CD4-positive, CD25-positive, alpha-beta regulatory T cell (primary cell): ENCODE measurements around the gene STX11. TPM values are rescaled to one million over a fixed set of nuclear protein-coding genes. Genes with fewer than 3 reads are reported as not detected.

Experiments
- ATAC-seq, 2 donors: fragments of 150-1000 bp; cut with Tn5 transposase; one replicate each; pipeline ENCODE4 v1.10.0; 2021; ENCODE audit warnings: low read depth in 2 of 2, moderate number of reproducible peaks in 2 of 2, moderate library complexity in 1 of 2
- DNase-seq, 3 donors: peaks; one replicate each; pipeline versions ENCODE4 v3.0.0 to v3.0.0-alpha.2; 2012 to 2022; ENCODE audit warnings: mixed read lengths in 1 of 3
- H3K27ac ChIP-seq: one replicate; pipeline ENCODE4 v1.7.0; 2013; ENCODE audit warnings: mild to moderate bottlenecking, low read length; ENCODE audit not compliant: insufficient read depth, poor library complexity, severe bottlenecking
- H3K27me3 ChIP-seq: one replicate; pipeline ENCODE4 v1.7.0; 2013; ENCODE audit warnings: low read length; ENCODE audit not compliant: control insufficient read depth, insufficient read depth
- H3K36me3 ChIP-seq: one replicate; pipeline ENCODE4 v1.7.0; 2013; ENCODE audit warnings: mild to moderate bottlenecking, low read length, moderate library complexity; ENCODE audit not compliant: control insufficient read depth, insufficient read depth
- H3K4me1 ChIP-seq: 2 replicates; pipeline ENCODE4 v1.7.0; 2013; ENCODE audit warnings: mild to moderate bottlenecking, low read length; ENCODE audit not compliant: insufficient read depth, control insufficient read depth, poor library complexity, severe bottlenecking
- H3K4me3 ChIP-seq: one replicate; pipeline ENCODE4 v1.7.0; 2013; ENCODE audit warnings: low read depth, mild to moderate bottlenecking, low read length, moderate library complexity
- H3K9me3 ChIP-seq, 2 experiments: 1 replicate in 1 of 2; 2 replicates in 1 of 2; pipeline ENCODE4 v1.7.0; 2013; ENCODE audit warnings: low read length in 2 of 2, mild to moderate bottlenecking in 1 of 2, moderate library complexity in 1 of 2; ENCODE audit not compliant: control insufficient read depth in 2 of 2
- H3K27ac Mint-ChIP-seq, 3 donors: one replicate each; pipeline ENCODE4 v1.8.0; 2020 to 2022; ENCODE audit warnings: mild to moderate bottlenecking in 3 of 3, mixed read lengths in 3 of 3, moderate library complexity in 2 of 3
- H3K27me3 Mint-ChIP-seq: one replicate; pipeline ENCODE4 v1.8.0; 2022; ENCODE audit warnings: mild to moderate bottlenecking, mixed read lengths
- H3K36me3 Mint-ChIP-seq: one replicate; pipeline ENCODE4 v1.8.0; 2020; ENCODE audit warnings: mixed read lengths
- H3K4me1 Mint-ChIP-seq, 4 donors: one replicate each; pipeline ENCODE4 v1.8.0; 2020 to 2022; ENCODE audit warnings: mixed read lengths in 4 of 4, mild to moderate bottlenecking in 1 of 4
- H3K4me3 Mint-ChIP-seq, 4 donors: one replicate each; pipeline ENCODE4 v1.8.0; 2020 to 2022; ENCODE audit warnings: mild to moderate bottlenecking in 4 of 4, mixed read lengths in 4 of 4, moderate library complexity in 3 of 4
- H3K9me3 Mint-ChIP-seq, 7 donors: one replicate each; pipeline ENCODE4 v1.8.0; 2020 to 2022; ENCODE audit warnings: mixed read lengths in 7 of 7, mild to moderate bottlenecking in 3 of 7, moderate library complexity in 2 of 7
- polyA plus RNA-seq, 4 donors: library from polyadenylated mRNA; unstranded; fragments of 300-500 nt; fragmentation: Illumina TruSeq; gene quantifications; one replicate each; pipeline ENCODE4 v1.2.3, GENCODE V29; 2021
- total RNA-seq: library from RNA; stranded (reverse); gene quantifications from one replicate; pipeline ENCODE4 v1.2.3, GENCODE V29; 2022

STX11 gene
- total and polyA plus RNA-seq, 5 donors from 2014 or later = 18.2 to 30.1 (median 24.9) TPM

- H3K36me3 ChIP-seq = peaks cover 13% of the 10 kb centered on the region
- no peak overlapping the region for H3K4me3 ChIP-seq
- peaks cover 30 to 44% (median 34%) of the 10 kb centered on the region in 4 donors for H3K4me1 Mint-ChIP-seq
- H3K4me3 Mint-ChIP-seq = no peak overlapping the region
- peaks cover 22% of the 10 kb centered on the region for H3K4me1 ChIP-seq
- no peaks in the 10 kb centered on the region for H3K27me3 Mint-ChIP-seq
- DNase-seq = no peak
- no peaks in the 10 kb centered on the region for H3K9me3 Mint-ChIP-seq
- no peak overlapping the region for H3K27ac ChIP-seq
- H3K36me3 Mint-ChIP-seq = peaks cover 29% of the 10 kb centered on the region
- H3K27ac Mint-ChIP-seq = peak overlapping the region in 1 of 3 donors; percentile 12
- ATAC-seq = no peak
- H3K27me3 ChIP-seq = no peaks in the 10 kb centered on the region
- no peaks in the 10 kb centered on the region for H3K9me3 ChIP-seq
Measured at GRCh38 chr6:144159742-144160141, 9.4 kb downstream of the STX11 start.

- peaks cover 15% of the 10 kb centered on the region for H3K4me1 ChIP-seq
- no peak for ATAC-seq
Measured at GRCh38 chr6:144160431-144161005, 10.2 kb downstream of the STX11 start.

GRCh38 chr6:144161975-144162374 is 11.7 kb downstream of the STX11 start:
- H3K4me3 Mint-ChIP-seq = no peak overlapping the region
- Histone ChIP-seq H3K36me3 (peaks cover 13% of the 10 kb centered on the region), H3K4me1 (peaks cover 1% of the 10 kb centered on the region), H3K4me3 (no peak overlapping the region), H3K9me3 (no peaks in the 10 kb centered on the region), H3K27ac (no peak overlapping the region), H3K27me3 (no peaks in the 10 kb centered on the region)
- no peak for ATAC-seq
- no peaks in the 10 kb centered on the region for H3K27me3 Mint-ChIP-seq
- peaks cover 22% of the 10 kb centered on the region for H3K36me3 Mint-ChIP-seq
- H3K4me1 Mint-ChIP-seq = peaks cover 15 to 32% (median 23%) of the 10 kb centered on the region in 4 donors
- no peak for DNase-seq
- no peaks in the 10 kb centered on the region for H3K9me3 Mint-ChIP-seq
- H3K27ac Mint-ChIP-seq = peak overlapping the region in 1 of 3 donors; percentile 51

More at GRCh38 chr6:144160431-144161005, 10.2 kb downstream of the STX11 start:
- H3K27ac ChIP-seq = no peak overlapping the region
- peaks cover 25 to 39% (median 28%) of the 10 kb centered on the region in 4 donors for H3K4me1 Mint-ChIP-seq
- peaks cover 29% of the 10 kb centered on the region for H3K36me3 Mint-ChIP-seq
- no peak overlapping the region for H3K4me3 Mint-ChIP-seq
- H3K4me3 ChIP-seq = no peak overlapping the region
- H3K27me3 Mint-ChIP-seq = no peaks in the 10 kb centered on the region
- H3K9me3 ChIP-seq = no peaks in the 10 kb centered on the region
- H3K27ac Mint-ChIP-seq = no peak overlapping the region
- no peaks in the 10 kb centered on the region for H3K9me3 Mint-ChIP-seq
- DNase-seq = no peak
- peaks cover 13% of the 10 kb centered on the region for H3K36me3 ChIP-seq
- H3K27me3 ChIP-seq = no peaks in the 10 kb centered on the region

DNA sequence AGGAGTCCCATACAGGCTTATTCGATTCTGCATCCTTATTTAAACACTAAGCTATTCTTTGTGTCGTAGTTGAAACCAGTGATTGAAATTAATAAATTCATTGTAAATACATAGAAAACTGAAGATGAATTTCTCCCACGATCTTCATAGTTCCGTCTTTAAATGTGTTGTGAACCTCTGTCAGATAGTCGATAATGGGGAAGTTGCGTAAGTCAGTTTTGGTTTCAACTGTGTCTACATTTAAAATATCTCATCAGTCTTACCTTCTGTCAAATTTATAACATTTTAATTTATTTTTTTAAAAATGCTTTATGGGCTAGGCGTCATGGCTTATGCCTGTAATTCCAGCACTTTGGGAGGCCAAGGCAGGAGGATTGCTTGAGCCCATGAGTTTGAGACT is 12.7 kb downstream of the STX11 start:
- peaks cover 8% of the 10 kb centered on the region for H3K36me3 ChIP-seq
- Mint-ChIP-seq H3K4me1 (peaks cover 13 to 29% (median 21%) of the 10 kb centered on the region in 4 donors), H3K27me3 (no peaks in the 10 kb centered on the region), H3K4me3 (no peak overlapping the region), H3K36me3 (peaks cover 18% of the 10 kb centered on the region), H3K27ac (no peak overlapping the region), H3K9me3 (peaks cover 0 to 1% (median 0%) of the 10 kb centered on the region in 7 donors)
- H3K4me1 ChIP-seq = no peaks in the 10 kb centered on the region
- ATAC-seq (no peak), DNase-seq (no peak)
- no peaks in the 10 kb centered on the region for H3K9me3 ChIP-seq
- no peak overlapping the region for H3K27ac ChIP-seq
- no peaks in the 10 kb centered on the region for H3K27me3 ChIP-seq
- no peak overlapping the region for H3K4me3 ChIP-seq

- no peak for ATAC-seq
- Mint-ChIP-seq H3K9me3 (peaks cover 0 to 1% (median 0%) of the 10 kb centered on the region in 7 donors), H3K4me1 (peaks cover 9 to 28% (median 21%) of the 10 kb centered on the region in 4 donors)
Measured at GRCh38 chr6:144165784-144166183, 15.5 kb downstream of the STX11 start.

DNA sequence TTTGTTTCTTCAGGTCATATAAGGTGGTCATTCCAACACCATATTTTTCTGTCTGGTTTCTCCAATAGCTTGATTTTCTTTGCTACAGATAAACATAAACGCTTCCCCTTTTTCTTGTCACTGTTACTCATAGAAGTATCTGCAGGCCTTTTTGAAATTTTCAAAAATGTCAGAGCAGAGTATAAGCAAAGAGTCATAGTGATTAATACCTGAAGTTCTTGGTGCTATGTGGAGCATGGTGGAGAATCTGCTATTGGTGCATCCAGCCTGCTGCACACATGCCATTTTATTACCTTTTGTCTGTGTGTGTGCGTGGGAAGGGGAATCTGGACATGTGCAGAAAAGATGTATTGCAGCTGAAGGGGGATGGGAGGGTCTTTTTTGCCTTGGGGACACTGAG is 19.7 kb downstream of the STX11 start:
- peaks cover 0 to 19% (median 15%) of the 10 kb centered on the region in 4 donors for H3K4me1 Mint-ChIP-seq
- H3K9me3 ChIP-seq = no peaks in the 10 kb centered on the region
- DNase-seq (no peak), ATAC-seq (no peak)
- no peak overlapping the region for H3K27ac ChIP-seq
- H3K27me3 Mint-ChIP-seq = no peaks in the 10 kb centered on the region
- no peak overlapping the region for H3K4me3 Mint-ChIP-seq
- no peaks in the 10 kb centered on the region for H3K4me1 ChIP-seq
- H3K27ac Mint-ChIP-seq = peak overlapping the region in 1 of 3 donors; percentile 78
- H3K36me3 ChIP-seq = peaks cover 26% of the 10 kb centered on the region
- H3K27me3 ChIP-seq = no peaks in the 10 kb centered on the region
- peaks cover 44% of the 10 kb centered on the region for H3K36me3 Mint-ChIP-seq
- H3K9me3 Mint-ChIP-seq = peaks cover 0 to 1% (median 0%) of the 10 kb centered on the region in 7 donors
- H3K4me3 ChIP-seq = no peak overlapping the region

More at GRCh38 chr6:144165784-144166183, 15.5 kb downstream of the STX11 start:
- DNase-seq = no peak
- Mint-ChIP-seq H3K27ac (no peak overlapping the region), H3K36me3 (peaks cover 29% of the 10 kb centered on the region), H3K27me3 (no peaks in the 10 kb centered on the region), H3K4me3 (no peak overlapping the region)
- Histone ChIP-seq H3K4me3 (no peak overlapping the region), H3K27me3 (no peaks in the 10 kb centered on the region), H3K9me3 (no peaks in the 10 kb centered on the region), H3K36me3 (peaks cover 13% of the 10 kb centered on the region), H3K27ac (no peak overlapping the region), H3K4me1 (no peaks in the 10 kb centered on the region)

DNA sequence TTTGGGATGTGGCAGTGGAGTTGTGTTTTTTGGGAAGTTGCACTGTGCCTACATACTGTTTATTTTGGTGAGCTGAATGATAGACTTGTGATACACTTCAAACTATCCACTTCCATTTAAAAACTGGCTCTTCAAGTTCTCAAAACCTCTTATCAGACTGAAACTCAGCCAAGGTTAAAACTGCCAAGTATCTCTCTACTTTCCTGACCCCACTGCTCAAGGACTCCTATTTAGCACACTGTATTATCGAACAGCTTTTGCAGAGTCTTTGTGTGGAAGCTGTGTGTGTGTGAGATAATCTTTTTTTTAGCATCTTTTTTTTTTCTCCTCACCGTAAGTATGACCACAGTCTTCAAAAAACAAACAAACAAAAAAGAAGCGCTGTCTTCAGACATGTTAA is 21.1 kb downstream of the STX11 start:
- no peaks in the 10 kb centered on the region for H3K9me3 ChIP-seq
- no peak for ATAC-seq
- Mint-ChIP-seq H3K27me3 (no peaks in the 10 kb centered on the region), H3K4me3 (no peak overlapping the region), H3K27ac (no peak overlapping the region), H3K36me3 (peaks cover 44% of the 10 kb centered on the region), H3K4me1 (peaks cover 2 to 19% (median 13%) of the 10 kb centered on the region in 4 donors), H3K9me3 (peaks cover 0 to 1% (median 0%) of the 10 kb centered on the region in 7 donors)
- no peak overlapping the region for H3K4me3 ChIP-seq
- no peak overlapping the region for H3K27ac ChIP-seq
- H3K27me3 ChIP-seq = no peaks in the 10 kb centered on the region
- peaks cover 29% of the 10 kb centered on the region for H3K36me3 ChIP-seq
- no peak for DNase-seq
- no peaks in the 10 kb centered on the region for H3K4me1 ChIP-seq

DNA sequence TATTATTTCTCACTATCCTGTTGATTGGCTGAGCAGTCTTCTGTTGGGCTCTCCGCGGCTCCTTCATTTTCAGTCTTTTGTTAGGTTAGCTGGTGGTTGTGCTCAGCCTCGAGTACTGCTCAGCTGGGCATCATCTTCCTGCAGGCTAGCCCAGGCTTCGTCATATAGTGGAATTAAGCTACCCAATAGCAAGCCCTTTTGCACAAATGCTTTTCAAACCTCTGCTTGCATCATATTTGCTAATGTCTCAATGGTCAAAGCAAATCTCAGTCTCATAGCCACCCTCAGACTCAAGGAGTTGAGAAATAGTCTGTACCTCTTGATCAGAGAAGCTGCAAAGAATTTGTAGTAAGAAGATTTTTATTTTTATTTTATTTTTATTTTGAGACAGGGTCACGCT is 23.7 kb downstream of the STX11 start:
- H3K36me3 Mint-ChIP-seq = peaks cover 38% of the 10 kb centered on the region
- Histone ChIP-seq H3K4me1 (peaks cover 7% of the 10 kb centered on the region), H3K27me3 (no peaks in the 10 kb centered on the region), H3K27ac (no peak overlapping the region), H3K4me3 (no peak overlapping the region), H3K36me3 (peaks cover 25% of the 10 kb centered on the region), H3K9me3 (no peaks in the 10 kb centered on the region)
- ATAC-seq (no peak), DNase-seq (no peak)
- H3K4me3 Mint-ChIP-seq = no peak overlapping the region
- H3K27ac Mint-ChIP-seq = no peak overlapping the region
- no peaks in the 10 kb centered on the region for H3K9me3 Mint-ChIP-seq
- peaks cover 18 to 27% (median 21%) of the 10 kb centered on the region in 4 donors for H3K4me1 Mint-ChIP-seq
- no peaks in the 10 kb centered on the region for H3K27me3 Mint-ChIP-seq
